Osteoblast (primary cell): ENCODE results near the gene CHST11. TPM values are rescaled to one million over a fixed set of nuclear protein-coding genes. Genes with fewer than 3 reads are reported as not detected.

Source experiments
- DNase-seq: peaks from one replicate; pipeline ENCODE4 v3.0.0; 2011; ENCODE audit warnings: low spot score, mixed read lengths; ENCODE audit not compliant: insufficient read length; ENCODE audit errors: missing footprints
- H2AFZ ChIP-seq: 2 replicates; pipeline ENCODE4 v1.6.0; 2011; ENCODE audit warnings: mild to moderate bottlenecking, low read length
- H3K27ac ChIP-seq: 2 replicates; pipeline ENCODE4 v1.5.1; 2011; ENCODE audit warnings: mild to moderate bottlenecking, low read depth, low read length, moderate library complexity
- H3K27me3 ChIP-seq: 2 replicates; pipeline ENCODE4 v1.6.0; 2012; ENCODE audit warnings: mild to moderate bottlenecking, control low read depth, inconsistent platforms, low read length, moderate library complexity; ENCODE audit not compliant: insufficient read depth
- H3K36me3 ChIP-seq: 2 replicates; pipeline ENCODE4 v1.5.1; 2011; ENCODE audit warnings: mild to moderate bottlenecking, low read length, control low read depth, moderate library complexity; ENCODE audit not compliant: insufficient read depth
- H3K4me1 ChIP-seq: 2 replicates; pipeline ENCODE4 v1.5.1; 2011; ENCODE audit warnings: mild to moderate bottlenecking, low read length, control low read depth, moderate library complexity; ENCODE audit not compliant: insufficient read depth
- H3K4me2 ChIP-seq: 2 replicates; pipeline ENCODE4 v1.6.0; 2011; ENCODE audit warnings: mild to moderate bottlenecking, low read length; ENCODE audit not compliant: insufficient read depth
- H3K4me3 ChIP-seq: fragments of 200-600 bp; sonication (generic); 3 replicates; pipeline ENCODE4 v1.5.1; 2012; ENCODE audit warnings: mild to moderate bottlenecking, low read length, inconsistent platforms; ENCODE audit not compliant: insufficient read depth
- H3K79me2 ChIP-seq: 2 replicates; pipeline ENCODE4 v1.6.0; 2012; ENCODE audit warnings: mild to moderate bottlenecking, low read length, control low read depth, inconsistent platforms; ENCODE audit not compliant: insufficient read depth
- H3K9me3 ChIP-seq: 2 replicates; pipeline ENCODE4 v1.5.1; 2011; ENCODE audit warnings: low read depth, low read length, control low read depth
- H4K20me1 ChIP-seq: 2 replicates; pipeline ENCODE4 v1.6.0; 2012; ENCODE audit warnings: mild to moderate bottlenecking, low read length, control low read depth; ENCODE audit not compliant: insufficient read depth
- total RNA-seq: library from RNA; depleted of rRNA; stranded (reverse); fragments of >200 nt; gene quantifications from 2 replicates; pipeline ENCODE4 v1.2.3, GENCODE V29; 2012
- TF ChIP-seq, protein P1 (sequence below): IDR thresholded peaks from 2 replicates; pipeline ENCODE4 v1.5.1; 2011; ENCODE audit warnings: mild to moderate bottlenecking, low read depth, low read length, moderate library complexity; ENCODE audit errors: extremely low read depth

CHST11 gene
- total RNA-seq, 1 donor = 24.6 TPM

DNA sequence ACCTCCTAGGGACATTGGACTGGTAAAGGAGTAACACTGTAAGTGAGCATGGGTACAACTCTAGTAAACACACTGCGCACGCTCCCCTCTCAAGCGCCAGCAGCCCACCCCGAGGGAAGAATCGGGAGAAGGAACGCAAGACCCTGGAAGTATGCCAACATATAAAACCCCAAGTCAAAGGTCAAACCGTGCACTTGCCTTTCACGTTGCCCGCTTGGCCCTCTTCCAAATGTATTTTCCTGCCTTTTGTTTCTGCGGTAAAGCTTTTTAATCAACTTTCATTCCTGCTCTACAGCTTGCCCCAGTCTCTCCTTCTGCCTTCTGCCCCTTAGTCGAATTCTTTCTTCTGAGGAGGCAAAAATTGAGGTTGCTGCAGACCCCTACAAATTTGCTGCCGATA is 17.6 kb upstream of the CHST11 start:
- Histone ChIP-seq H3K4me1 (no peaks in the 10 kb centered on the region), H3K4me2 (no peak overlapping the region), H3K9me3 (no peaks in the 10 kb centered on the region), H3K27me3 (peaks cover 34% of the 10 kb centered on the region), H3K27ac (no peak overlapping the region), H3K4me3 (no peak overlapping the region), H2AFZ (no peak overlapping the region), H3K79me2 (no peaks in the 10 kb centered on the region), H3K36me3 (no peaks in the 10 kb centered on the region), H4K20me1 (no peaks in the 10 kb centered on the region)
- DNase-seq = no peak
- TF ChIP-seq, protein P1, sequence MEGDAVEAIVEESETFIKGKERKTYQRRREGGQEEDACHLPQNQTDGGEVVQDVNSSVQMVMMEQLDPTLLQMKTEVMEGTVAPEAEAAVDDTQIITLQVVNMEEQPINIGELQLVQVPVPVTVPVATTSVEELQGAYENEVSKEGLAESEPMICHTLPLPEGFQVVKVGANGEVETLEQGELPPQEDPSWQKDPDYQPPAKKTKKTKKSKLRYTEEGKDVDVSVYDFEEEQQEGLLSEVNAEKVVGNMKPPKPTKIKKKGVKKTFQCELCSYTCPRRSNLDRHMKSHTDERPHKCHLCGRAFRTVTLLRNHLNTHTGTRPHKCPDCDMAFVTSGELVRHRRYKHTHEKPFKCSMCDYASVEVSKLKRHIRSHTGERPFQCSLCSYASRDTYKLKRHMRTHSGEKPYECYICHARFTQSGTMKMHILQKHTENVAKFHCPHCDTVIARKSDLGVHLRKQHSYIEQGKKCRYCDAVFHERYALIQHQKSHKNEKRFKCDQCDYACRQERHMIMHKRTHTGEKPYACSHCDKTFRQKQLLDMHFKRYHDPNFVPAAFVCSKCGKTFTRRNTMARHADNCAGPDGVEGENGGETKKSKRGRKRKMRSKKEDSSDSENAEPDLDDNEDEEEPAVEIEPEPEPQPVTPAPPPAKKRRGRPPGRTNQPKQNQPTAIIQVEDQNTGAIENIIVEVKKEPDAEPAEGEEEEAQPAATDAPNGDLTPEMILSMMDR = no peak

DNA sequence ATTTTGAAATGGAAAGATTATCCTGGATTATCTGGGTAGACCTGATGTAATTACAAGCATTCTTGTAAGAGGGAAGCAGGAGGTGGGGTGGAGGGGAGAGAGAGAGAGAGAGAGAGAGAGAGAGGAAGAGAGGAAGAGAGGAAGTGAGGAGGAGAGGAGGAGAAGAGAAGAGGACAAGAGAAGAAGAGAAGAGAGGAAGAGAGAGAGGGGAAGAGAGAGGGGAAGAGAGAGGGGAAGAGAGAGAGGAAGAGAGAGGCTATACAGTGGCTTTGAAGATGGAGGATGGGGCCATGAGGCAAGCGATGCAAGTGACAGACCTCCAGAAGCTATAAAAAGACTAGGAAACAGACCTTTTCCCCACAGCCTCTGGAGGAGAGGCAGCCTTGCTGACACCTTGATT is 13.7 kb upstream of the CHST11 start:
- Histone ChIP-seq H3K4me2 (no peak overlapping the region), H3K4me1 (no peaks in the 10 kb centered on the region), H3K9me3 (no peaks in the 10 kb centered on the region), H3K27me3 (peaks cover 15% of the 10 kb centered on the region), H2AFZ (no peak overlapping the region), H3K4me3 (no peak overlapping the region), H3K27ac (no peak overlapping the region), H3K36me3 (no peaks in the 10 kb centered on the region), H4K20me1 (no peaks in the 10 kb centered on the region), H3K79me2 (no peaks in the 10 kb centered on the region)
- no peak for DNase-seq
- TF ChIP-seq, protein P1 = no peak

DNA sequence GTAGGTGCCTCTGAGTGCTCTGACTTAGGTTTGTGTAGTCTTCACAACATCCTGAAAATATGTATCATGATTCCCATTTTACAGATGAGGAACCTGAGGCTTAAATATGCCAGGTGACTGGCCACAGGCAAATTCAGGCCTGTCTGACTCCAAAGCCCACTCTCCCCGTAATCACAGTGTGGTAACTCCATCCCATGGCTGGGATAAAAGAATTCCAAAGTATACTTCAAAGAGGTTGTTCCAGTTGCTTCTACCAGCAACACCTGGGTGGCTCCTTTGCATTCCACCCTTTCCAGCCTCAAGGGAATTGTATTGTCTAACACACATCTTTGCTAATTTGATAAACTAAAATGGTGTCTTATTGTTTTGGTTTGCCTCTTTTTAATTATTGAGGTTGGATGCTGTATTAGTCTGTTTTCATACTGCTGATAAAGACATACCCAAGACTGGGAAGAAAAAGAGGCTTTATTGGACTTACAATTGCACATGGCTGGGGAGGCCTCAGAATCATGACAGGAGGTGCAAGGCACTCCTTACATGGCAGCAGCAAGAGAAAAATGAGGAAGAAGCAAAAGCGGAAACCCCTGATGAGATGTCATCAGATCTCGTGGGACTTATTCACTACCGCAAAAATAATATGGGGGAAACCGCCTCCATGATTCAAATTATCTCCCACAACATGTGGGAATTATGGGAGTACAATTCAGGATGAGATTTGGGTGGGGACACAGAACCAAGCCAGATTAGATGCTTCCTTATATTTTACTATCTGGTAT is 9.9 kb upstream of the CHST11 start:
- no peaks in the 10 kb centered on the region for H3K4me1 ChIP-seq

DNA sequence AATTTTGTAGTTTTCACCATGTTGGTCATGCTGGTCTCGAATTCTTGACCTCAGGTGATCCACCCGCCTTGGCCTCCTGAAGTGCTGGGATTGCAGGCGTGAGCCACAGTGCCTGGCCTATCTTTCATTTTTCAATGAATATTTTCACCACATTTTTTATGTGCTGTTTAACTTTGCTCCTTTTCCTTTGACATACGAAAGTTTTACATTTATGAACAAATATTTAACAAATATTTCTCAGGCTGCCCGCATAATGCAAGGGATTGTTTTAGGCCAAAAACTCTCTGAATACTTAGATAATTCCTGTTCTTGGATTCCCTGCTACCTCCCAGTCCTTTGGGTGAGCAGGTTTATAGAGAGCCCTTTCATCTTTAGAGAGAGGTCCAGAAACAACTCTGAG is 8.7 kb upstream of the CHST11 start:
- Histone ChIP-seq H3K4me1 (no peaks in the 10 kb centered on the region), H3K4me2 (no peak overlapping the region), H3K27me3 (peaks cover 4% of the 10 kb centered on the region), H2AFZ (no peak overlapping the region), H3K79me2 (no peaks in the 10 kb centered on the region), H4K20me1 (no peaks in the 10 kb centered on the region), H3K9me3 (no peaks in the 10 kb centered on the region), H3K36me3 (no peaks in the 10 kb centered on the region), H3K4me3 (no peak overlapping the region), H3K27ac (no peak overlapping the region)
- no peak for DNase-seq
- TF ChIP-seq, protein P1 = no peak

More for the DNA sequence above, 9.9 kb upstream of the CHST11 start:
- TF ChIP-seq, protein P1 = no peak
- H3K36me3 ChIP-seq = no peaks in the 10 kb centered on the region
- no peak overlapping the region for H3K4me2 ChIP-seq
- no peaks in the 10 kb centered on the region for H3K9me3 ChIP-seq
- H4K20me1 ChIP-seq = no peaks in the 10 kb centered on the region
- H3K79me2 ChIP-seq = no peaks in the 10 kb centered on the region
- no peak overlapping the region for H2AFZ ChIP-seq
- H3K27ac ChIP-seq = no peak overlapping the region
- no peak for DNase-seq
- peaks cover 11% of the 10 kb centered on the region for H3K27me3 ChIP-seq
- no peak overlapping the region for H3K4me3 ChIP-seq
